NOMO-1 (cell line): ENCODE measurements around the gene NUP214.

Experiments
- DNase-seq, 2 experiments: peaks; one replicate each; lab custom pipeline; 2025; ENCODE audit not compliant: unreplicated experiment in 2 of 2; lab: John Stamatoyannopoulos, UW

The NUP214 gene

DNA sequence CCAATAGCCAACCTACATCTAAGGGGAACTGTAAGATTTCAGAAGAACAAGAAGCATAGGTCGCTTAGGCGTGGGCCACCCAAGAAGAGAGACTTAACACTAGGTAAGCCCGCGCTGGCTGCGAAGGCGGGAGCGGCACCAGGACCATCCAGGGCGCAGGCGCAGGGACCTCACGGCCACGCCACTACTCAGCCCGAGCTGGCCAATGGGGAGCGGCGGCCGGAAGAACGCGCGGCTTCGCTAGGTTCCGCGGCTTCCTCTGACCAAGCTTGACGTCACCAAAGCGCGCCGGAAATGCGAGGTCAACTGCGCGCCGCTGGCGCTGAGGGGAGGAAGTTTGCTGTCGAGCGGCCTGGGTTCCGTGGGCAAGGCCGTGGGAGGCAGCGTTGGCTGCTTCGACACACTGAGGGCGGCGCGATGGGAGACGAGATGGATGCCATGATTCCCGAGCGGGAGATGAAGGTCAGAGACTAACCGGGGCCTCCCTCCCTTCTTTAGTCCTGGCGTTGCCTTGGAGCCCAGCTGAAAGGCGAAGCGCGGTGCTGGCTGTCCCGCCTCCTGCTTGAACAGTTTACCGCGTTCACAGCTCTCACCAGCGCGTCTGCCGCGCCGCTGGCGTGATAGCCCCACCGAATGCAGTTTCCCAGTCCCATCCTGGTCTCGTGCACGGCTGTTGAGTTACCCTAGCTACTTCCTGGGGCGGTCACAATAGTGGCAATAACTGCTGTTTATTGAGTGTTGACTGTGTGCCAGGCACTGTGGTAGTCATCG, at the start of gene NUP214:
NUP214 (plus strand) TSS at position 299 of the 771 bp plus-strand sequence; CDS start at position 418, 119 bp downstream.
- peak; percentile 96 to 97 for DNase-seq

GRCh38 chr9:131076347-131077195, 48.8 kb upstream of the NUP214 start:
- DNase-seq: no peak

- no peak for DNase-seq
These were observed 46.7 kb upstream of the NUP214 start for GRCh38 chr9:131078427-131079366.

DNA sequence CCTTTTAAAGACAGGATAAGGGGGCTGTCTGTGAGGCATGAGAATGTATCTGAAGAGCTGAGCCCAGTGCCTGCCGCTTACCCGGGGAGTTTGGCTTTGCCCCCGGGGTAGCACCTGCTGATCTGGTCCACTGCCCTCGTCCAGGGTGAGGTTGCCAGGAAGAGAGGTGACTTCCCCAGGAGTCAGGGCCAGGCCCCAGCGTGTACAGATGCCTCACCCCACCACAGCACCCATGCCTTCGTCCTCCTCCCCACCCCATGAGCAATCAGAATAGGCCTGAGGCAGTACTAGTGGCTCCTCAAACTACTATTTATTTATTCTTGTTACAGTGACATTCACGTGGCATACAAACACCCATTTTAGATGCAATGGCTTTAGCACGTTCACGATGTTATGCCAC, 44.8 kb upstream of the NUP214 start:
- no peak for DNase-seq

GRCh38 chr9:131081868-131082267, 43.5 kb upstream of the NUP214 start:
- no peak for DNase-seq

DNA sequence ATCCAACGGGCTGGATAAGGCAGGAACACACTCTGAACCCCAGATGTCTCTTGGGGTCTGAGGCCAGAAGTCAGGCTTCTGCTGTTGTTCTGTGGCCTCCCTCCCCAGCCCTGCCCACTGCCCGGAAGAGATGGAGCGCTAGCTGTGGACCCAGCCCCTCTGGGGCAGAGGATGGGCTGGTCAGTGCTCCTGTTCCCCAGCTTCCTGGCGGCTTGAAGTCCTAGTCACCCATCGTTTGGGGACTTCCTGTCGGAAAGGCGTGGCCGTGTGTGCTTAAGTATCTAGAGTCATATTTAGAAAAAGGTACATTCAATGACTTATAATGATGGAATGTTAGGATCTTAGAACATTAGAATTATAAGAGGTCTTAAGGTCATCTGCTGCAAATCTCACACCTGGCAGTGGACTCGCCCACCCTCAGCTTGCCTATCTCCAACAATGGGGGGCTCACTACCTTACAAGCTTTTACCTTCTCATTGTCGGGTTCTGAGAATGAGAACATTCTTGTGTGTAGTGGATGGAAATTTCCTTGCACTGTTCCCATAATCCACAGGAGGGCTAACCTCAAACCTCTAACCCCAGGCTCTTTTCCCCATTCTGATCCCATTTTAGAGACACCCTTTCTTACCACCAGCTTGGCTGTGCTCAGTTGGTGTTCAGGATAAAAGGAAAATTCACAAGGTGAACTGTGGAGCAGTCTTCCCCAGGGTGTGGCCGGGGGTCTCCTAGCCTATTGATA, 42.4 kb upstream of the NUP214 start:
- no peak for DNase-seq

- no peak for DNase-seq
These were observed 40.6 kb upstream of the NUP214 start for GRCh38 chr9:131084661-131085369.

GRCh38 chr9:131085370-131086122, 39.8 kb upstream of the NUP214 start:
- no peak for DNase-seq

GRCh38 chr9:131087354-131087893, 38.0 kb upstream of the NUP214 start:
- DNase-seq: no peak

GRCh38 chr9:131090025-131090787, 35.2 kb upstream of the NUP214 start:
- DNase-seq: no peak

DNA sequence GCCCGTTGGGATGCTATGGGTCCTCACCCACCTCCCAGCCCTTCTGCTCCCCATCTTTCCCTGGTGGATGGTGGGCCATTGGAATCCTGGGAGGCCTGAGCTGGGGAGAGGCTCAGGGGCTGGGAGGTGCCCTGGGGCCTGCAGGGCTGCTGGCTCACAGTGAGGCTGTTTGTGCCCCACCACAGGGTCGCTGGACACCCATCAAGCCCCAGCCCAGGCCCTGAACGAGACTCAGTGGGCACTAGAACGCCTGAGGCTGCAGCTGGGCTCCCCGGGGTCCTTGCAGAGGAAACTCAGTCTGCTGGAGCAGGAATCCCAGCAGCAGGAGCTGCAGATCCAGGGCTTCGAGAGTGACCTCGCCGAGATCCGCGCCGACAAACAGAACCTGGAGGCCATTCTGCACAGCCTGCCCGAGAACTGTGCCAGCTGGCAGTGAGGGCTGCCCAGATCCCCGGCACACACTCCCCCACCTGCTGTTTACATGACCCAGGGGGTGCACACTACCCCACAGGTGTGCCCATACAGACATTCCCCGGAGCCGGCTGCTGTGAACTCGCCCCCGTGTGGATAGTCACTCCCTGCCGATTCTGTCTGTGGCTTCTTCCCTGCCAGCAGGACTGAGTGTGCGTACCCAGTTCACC, 33.9 kb upstream of the NUP214 start:
- no peak for DNase-seq

DNA sequence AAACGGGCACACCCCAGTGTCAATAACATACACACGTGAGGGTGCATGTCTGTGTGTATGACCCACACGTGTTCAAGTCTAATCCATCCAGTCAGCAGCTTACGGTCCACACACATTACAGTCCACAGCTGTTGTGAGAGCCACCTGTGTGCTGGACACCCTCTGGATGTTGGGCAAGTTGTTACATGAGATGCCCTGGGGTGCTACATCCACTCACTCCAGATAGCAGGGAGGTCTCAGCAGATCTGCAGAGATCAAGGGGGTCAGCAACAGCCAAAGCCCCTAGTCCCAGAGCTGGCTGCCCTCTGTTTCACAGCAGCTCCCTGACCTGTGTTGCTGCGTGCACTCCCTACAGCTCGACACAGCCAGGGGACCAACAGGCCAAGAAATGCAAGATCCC, 33.4 kb upstream of the NUP214 start:
- no peak for DNase-seq

- DNase-seq: no peak
These were observed 32.6 kb upstream of the NUP214 start for GRCh38 chr9:131092548-131093440.

DNA sequence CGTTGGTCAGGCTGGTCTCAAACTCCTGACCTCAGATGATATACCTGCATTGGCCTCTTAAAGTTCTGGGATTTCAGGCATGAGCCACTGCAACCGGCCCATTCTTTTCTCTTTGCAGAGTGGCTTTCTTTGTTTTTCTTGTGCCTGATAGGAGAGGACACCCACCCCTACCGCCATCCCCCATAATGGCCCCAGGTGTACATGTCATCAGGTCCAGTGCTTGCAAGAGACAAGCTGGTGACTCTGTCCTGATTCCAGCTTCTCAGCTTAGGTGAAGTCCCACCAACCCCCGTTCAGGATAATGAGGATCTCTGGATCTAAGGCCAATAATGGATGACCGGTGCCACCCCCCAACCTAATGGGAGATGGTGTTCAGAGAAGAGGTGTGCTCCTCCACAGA, 31.4 kb upstream of the NUP214 start:
- DNase-seq: no peak

GRCh38 chr9:131094622-131095021, 30.8 kb upstream of the NUP214 start:
- no peak for DNase-seq

GRCh38 chr9:131095666-131096268, 29.6 kb upstream of the NUP214 start:
- DNase-seq: peak in 1 of 2 experiments; percentile 18
